ENCODE results near the gene CCDC197.

GRCh38 chr14:93977790-93978581, 19.1 kb upstream of the CCDC197 start:
- TF ChIP-seq CTCF (IDR thresholded peaks at IDR 0.05) (no peak), EP300 (IDR thresholded peaks at IDR 0.05) (no peak)

All from ovary (tissue), 3 donors.